NCI-H226 (cell line): Measurements from ENCODE around the gene MED7.
"Not testable (repeated sequence)": the region's sequence is repeated elsewhere in the genome, so short reads cannot be mapped to it uniquely, and the experiment has no call there.

Experiments used
- DNase-seq: peaks from one replicate; pipeline ENCODE4 v3.0.0-alpha.2; 2015

The MED7 gene, protein sequence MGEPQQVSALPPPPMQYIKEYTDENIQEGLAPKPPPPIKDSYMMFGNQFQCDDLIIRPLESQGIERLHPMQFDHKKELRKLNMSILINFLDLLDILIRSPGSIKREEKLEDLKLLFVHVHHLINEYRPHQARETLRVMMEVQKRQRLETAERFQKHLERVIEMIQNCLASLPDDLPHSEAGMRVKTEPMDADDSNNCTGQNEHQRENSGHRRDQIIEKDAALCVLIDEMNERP

DNA sequence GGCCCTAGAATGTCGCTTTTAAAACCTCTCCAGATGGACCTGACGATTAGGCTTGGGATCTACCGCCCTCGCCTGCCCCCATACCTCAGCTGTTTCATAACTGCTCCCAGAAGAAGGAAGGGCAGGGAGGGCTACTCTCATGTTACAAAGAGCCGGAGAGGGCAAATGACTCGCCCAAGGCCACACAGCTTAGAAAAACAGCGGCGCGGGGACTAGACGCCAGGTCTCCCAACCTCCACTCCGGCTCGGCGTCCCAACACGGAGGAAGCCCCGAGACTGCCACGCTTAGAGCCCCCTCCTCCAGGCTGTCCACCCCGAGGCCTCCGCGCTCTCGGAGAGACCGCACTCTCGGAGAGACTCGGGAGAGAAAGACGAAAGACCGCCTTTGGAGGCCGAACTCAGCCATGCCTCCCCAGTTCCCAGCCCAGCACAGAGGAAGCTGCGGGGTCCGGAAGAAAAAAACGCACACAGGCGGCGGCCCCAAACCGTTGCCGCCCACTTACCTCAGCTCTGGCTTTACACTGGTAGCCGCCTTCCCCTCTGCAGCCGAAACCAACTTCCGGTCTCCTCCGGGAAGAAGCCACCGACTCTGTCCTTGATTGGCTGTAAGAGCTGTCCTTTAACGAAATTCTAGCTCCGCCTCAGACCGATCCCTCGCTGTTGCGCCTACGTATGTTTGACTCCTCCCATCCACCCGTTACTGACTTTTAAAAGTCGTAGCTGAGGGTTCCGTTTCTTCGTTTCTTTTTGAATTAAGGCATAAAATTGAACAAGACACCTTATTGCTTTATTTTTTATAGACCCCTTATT lies at the start of gene MED7:
Gene MED7, minus strand, starts transcription at position 549 of the 810 bp plus-strand sequence. CDS start 3,434 bp downstream, outside the sequence.
- peak; percentile 98 for DNase-seq

DNA sequence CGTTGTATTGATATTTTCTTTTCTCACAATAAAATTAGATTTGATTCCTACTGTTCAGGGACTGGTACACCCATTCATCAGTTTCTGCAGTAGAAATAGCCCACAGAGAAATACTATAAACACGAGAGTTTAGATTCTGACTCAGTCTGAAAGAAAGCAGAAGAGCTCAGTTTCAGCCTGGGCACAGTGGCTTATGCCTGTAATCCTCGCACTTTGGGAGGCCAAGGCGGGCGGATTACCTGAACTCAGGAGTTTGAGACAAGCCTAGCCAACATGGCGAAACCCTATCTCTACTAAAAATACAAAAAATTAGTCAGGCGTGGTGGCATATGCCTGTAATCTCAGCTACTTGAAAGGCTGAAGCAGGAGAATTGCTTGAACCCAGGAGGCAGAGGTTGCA lies 46.6 kb upstream of the MED7 start:
- DNase-seq: no peak

DNA sequence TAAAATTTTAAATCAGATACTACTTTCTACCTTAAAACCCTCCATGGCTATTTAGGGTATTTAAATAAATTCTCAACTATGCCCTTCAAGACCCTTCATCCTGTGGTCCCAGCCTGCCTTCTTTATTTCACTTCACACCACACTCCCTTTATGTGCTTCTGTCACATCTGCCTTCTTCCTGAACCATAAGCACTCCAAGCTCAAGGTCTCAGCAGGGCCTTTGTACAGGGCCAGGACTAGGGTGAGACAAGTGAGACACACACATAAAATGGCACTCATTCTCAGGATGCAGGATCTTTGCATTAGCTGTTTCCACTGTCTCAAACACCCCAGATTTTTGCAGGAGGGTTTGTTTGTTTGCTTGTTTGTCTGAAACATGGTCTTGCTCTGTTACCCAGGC lies 45.6 kb upstream of the MED7 start:
- DNase-seq: no peak

GRCh38 chr5:157187046-157187754 lies 44.5 kb upstream of the MED7 start:
- DNase-seq: no peak

DNA sequence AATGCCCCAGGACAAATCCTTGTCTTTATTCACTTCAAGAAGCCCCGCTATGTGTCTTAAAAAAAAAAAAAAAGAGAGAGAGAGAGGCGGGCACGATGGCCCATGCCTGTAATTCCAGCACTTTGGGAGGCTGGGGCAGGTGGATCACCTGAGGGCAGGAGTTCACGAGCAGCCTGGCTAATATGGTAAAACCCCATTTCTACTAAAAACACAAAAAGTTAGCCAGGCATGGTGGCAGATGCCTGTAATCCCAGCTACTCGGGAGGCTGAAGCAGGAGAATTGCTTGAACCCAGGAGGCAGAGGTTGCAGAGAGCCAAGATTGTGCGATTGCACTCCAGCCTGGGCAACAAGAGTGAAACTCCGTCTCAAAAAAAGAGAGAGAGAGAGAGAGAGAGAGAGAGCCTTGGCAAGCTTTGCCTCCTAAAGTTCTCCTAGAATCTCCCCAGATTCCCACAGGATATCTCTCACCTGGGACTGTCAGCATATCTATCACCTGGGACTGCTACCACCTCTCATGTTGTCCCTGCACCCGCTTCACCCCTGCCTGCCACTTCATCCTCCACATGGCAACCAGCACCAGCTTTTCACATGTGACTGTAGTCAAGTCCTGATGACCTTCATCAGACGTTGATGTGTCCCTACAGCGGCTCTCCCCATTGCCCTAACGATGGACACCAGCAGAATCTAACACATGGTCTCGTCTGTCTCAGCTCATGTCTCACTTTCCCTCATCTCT lies 43.8 kb upstream of the MED7 start:
- no peak for DNase-seq

DNA sequence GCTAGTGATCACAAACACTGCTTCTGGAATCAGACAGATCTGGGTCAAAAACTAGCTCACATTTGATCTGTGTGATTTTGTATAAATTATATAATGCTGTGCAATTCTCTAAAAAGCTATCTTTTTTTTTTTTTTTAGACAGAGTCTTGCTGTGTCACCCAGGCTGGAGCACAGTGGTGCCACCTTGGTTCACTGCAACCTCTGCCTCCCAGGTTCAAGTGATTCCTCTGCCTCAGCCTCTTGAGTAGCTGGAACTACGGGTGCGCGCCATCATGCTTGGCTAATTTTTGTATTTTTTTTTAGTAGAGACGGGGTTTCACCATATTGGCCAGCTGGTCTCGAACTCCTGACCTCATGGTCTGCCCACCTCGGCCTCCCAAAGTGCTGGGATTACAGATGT lies 42.5 kb upstream of the MED7 start:
- DNase-seq: not testable (repeated sequence)

GRCh38 chr5:157184117-157184670 lies 41.5 kb upstream of the MED7 start:
- DNase-seq: no peak

DNA sequence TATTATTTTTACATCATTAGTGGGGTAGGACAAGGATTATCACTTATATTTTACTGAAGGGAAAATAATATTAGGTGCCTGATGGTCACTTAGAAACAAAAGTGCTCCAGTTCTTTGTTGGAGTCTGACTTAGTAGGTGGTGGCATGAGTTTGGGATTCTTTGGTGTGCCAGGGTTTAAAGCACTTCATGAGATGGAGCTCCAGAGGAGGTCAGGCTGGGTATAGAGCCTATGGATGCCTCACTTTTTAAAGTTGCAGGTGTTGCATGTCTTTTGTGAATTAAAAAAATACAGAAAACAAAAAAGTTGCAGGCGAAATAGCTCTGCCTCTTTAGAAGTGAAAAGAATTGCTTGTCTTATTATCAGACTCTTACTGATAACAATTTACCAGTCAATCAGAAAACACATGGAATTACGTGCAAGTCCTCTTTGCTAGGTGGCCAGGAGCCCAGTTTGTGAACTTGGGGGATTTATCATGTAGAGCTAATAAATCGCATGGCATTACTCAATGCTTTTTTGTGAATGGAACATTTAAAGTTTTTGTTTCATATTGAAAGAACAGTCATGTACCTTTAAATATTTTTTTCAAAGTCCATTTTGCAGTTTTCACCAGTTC lies 39.6 kb upstream of the MED7 start:
- DNase-seq: no peak

- no peak for DNase-seq
Observed at GRCh38 chr5:157180374-157181264, 38.0 kb upstream of the MED7 start, which contains the start of gene ITK. Gene ITK (plus strand): TSS chr5:157180840. CDS start chr5:157180978, 138 bp downstream.

- no peak for DNase-seq
Observed at GRCh38 chr5:157178966-157179365, 36.3 kb upstream of the MED7 start.

DNA sequence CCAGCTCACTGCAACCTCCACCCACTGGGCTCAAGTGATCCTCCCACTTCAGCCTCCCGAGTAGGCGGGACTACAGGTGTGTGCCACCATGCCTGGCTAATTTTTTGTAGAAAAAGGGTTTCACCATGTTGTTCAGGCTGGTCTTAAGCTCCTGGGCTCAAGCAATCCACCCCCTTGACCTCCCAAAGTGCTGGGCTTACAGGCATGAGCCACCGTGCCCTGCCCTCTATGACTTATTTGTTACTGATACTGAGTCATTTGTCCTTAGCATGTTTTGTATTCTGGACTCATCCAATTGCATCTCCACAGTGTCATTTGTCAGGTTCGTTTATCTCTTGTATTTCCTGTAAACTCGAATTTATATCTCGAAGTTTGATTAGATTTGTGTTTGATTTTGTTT lies 35.3 kb upstream of the MED7 start:
- DNase-seq: no peak

DNA sequence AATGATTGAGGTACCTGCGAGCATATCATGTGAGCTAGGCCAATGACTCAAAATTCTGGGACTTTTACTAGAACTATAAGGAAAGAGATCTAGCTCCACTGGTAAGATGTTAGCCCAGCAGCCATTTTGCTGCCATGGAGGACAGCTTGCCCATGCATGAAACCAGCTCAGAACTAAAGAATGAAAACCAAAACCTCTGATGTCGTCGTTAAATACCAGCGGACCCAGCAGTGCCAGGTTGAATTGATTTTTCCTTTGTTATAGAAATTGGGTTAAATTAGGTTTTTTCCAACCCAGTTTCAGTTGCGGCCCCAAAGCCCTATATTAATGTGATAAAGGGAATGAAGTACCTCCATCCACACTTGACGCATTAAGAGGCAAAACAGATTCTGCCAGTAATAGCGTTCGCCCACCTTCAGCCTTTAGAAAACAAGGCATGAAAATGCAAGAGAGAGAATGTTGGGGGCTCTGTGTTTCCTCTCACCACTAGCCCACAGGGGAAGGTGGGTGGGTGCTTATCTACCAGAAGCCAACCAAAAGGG lies 32.5 kb upstream of the MED7 start:
- no peak for DNase-seq

DNA sequence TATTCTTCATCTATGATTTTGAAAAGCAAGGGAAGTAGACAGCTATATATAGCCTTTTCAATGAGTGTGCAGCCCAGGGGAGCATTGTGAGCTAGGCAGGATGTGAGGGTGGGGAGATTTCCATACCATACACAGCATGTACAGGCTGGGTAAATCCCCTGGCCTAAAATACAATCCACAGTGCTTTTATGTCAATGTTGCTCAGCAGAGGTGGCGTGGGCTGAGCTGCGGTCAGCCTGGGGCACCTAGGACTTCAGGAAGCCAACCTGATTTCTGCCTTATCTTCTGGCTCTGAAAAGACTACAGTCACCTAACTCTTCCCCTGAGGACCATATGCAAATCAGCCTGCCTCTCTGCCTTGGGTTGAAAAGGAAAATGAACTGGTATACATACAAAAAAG lies 29.7 kb upstream of the MED7 start:
- no peak for DNase-seq

DNA sequence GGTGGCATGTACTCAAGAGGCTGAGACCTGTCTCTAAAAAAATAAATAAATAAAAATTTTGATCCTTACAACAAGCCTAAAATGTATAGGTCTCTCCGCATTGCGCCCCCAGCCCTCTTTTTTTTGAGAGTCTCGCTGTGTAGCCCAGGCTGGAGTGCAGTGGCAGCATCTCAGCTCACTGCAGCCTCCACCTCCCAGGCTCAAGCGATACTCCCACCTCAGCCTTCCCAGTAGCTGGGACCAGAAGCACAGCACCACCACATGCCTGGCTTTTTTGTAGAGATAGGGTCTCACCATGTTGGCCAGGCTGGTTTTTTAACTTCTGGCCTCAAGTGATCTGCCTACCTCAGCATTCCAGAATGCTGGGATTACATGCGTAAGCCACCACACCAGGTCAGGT lies 25.6 kb upstream of the MED7 start:
- DNase-seq: no peak

DNA sequence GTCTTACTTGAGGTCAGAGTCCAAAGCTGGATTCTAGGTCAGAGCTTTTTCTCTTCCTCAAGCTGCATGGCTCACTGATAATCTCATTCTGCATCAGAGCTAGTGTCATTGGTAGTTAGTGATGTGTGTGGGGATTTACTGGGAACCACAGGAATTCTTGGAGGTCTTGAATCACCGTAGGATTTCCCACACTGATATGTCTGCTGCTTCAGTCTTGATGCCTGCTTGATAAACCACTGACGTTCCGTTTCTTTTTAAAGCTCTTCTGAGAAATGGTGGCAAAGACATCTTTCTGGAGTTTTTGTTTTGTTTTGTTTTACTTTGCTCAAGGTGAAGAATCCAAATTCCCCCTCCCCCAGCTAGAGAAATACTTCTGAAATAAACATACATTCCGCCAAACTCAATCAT lies 24.6 kb upstream of the MED7 start:
- DNase-seq: no peak

DNA sequence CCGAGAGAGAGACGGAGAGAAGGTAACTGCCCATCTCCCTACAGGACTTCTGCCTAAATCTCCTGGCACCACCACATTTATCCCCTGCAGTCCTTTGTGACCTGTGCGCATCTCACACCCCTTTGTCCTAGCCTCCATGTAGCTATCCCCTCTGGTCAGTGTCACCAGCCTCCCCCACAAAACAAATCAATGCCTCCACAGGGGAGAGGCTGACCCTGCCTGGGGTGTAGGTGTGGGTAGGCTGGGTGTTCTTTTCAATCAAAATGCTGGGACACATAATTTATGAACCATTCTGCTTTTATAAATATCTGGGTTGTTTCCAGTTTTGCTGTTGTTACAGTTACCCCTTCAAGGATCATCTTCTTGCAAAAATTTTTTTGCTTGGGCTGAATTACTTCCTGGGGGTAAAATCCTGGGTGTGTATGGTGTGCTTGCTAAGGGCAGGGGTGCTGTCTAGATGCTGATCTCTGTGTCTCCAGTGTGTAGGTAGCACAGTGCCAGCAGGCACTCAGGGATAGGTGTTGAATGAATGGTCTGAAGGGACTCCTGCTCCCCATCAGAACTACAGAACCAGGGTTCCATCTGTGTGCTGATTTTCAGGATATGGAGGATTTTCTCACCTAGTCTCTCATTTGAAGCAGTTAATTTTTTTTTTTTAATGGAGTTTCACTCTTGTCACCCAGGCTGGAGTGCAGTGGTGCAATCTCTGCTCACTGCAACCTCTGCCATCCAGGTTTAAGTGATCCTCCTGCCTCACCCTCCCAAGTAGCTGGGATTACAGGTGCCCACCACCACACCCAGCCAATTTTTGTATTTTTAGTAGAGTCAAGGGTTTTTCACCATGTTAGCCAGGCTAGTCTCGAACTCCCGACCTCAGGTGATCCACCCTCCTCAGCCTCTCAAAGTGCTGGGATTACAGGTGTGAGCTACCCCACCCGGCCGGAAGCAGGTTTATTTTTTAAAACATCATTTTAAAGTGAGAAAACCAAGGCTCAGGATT lies 23.8 kb upstream of the MED7 start, which contains the start of gene GARIN3:
Gene GARIN3, minus strand, starts transcription at position 51 of the 1,000 bp plus-strand sequence. CDS start 96 bp downstream, outside the sequence.
- no peak for DNase-seq

GRCh38 chr5:157165668-157166067 lies 23.0 kb upstream of the MED7 start:
- no peak for DNase-seq

GRCh38 chr5:157165261-157165660 lies 22.6 kb upstream of the MED7 start:
- no peak for DNase-seq

DNA sequence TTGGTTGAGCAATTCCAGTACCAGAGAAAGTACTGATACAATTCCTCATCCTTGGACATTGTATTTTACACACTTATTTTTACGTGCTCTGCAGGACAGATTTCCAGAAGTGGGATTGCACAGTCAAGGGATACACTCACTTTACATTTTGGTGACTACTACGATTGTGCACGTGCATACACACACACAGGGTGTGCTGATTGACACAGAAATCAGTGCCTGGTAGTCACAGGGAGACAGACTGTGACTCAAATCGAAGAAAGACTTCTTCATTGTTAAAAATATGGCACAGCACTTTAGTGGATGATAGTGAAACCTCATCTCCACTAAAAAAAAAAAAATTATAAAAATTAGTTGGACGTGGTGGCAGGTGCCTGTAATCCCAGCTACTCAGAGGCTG lies 21.9 kb upstream of the MED7 start:
- DNase-seq: no peak
